HUES64 (cell line): ENCODE data around the gene SUMO3. TPM values are rescaled to one million over a fixed set of nuclear protein-coding genes. Genes with fewer than 3 reads are reported as not detected.

ENCODE experiments used
- H3K27ac ChIP-seq: 2 replicates; pipeline ENCODE4 v1.7.0; 2013; ENCODE audit warnings: low read depth, low read length, inconsistent platforms
- H3K27me3 ChIP-seq: 2 replicates; pipeline ENCODE4 v1.6.1; 2013; ENCODE audit warnings: mild to moderate bottlenecking, low read length; ENCODE audit not compliant: insufficient read depth
- H3K36me3 ChIP-seq: 2 replicates; pipeline ENCODE4 v1.6.1; 2013; ENCODE audit warnings: mild to moderate bottlenecking, low read length; ENCODE audit not compliant: insufficient read depth
- H3K4me1 ChIP-seq: 2 replicates; pipeline ENCODE4 v1.6.1; 2013; ENCODE audit warnings: mild to moderate bottlenecking, low read length, moderate library complexity; ENCODE audit not compliant: insufficient read depth
- H3K4me3 ChIP-seq: 2 replicates; pipeline ENCODE4 v1.5.1; 2013; ENCODE audit warnings: mild to moderate bottlenecking, low read length, moderate library complexity
- H3K9ac ChIP-seq: 2 replicates; pipeline ENCODE4 v1.6.1; 2013; ENCODE audit warnings: mild to moderate bottlenecking, low read depth, low read length
- H3K9me3 ChIP-seq: 2 replicates; pipeline ENCODE4 v1.6.1; 2013; ENCODE audit warnings: low read depth, low read length; ENCODE audit not compliant: insufficient read depth
- WGBS: fragments of 150-250, 120-280 bp; methylation state at CpG from one replicate; pipeline ENCODE4 v1.1.7; 2013; ENCODE audit warnings: missing lambda C conversion rate; 5-methylcytosine and 5-hydroxymethylcytosine counted together
- polyA plus RNA-seq, 2 experiments: library from polyadenylated mRNA; stranded (reverse); fragments of 50-300 nt; gene quantifications; one replicate each; pipeline ENCODE4 v1.2.3, GENCODE V29; 2013

The SUMO3 gene
- 109 TPM for polyA plus RNA-seq (2013, experiment 1 of 2)
- 117 TPM for polyA plus RNA-seq (2013, experiment 2 of 2)

GRCh38 chr21:44817914-44818639, at the start of gene SUMO3:
Gene SUMO3, minus strand, starts transcription at chr21:44818062. Its CDS starts 94 bp downstream, at chr21:44817968.
- H3K9ac ChIP-seq = peak within 1 kb of the TSS; percentile 92
- peaks cover 26% of the 10 kb centered on the region for H3K9me3 ChIP-seq
- H3K36me3 ChIP-seq = peaks cover 9% of the 10 kb centered on the region; the same call in 1 of the 2 replicates
- peak within 1 kb of the TSS; percentile 90 for H3K4me3 ChIP-seq
- peaks cover 5% of the 10 kb centered on the region; the same call in 1 of the 2 replicates for H3K27me3 ChIP-seq
- H3K4me1 ChIP-seq = 0 out of 2 replicates have a peak, but pooled peaks cover 6% of the 10 kb centered on the region
- H3K27ac ChIP-seq = peak within 1 kb of the TSS; percentile 88; the same call in 1 of the 2 replicates
- 2% methylated on average over 108 of the region's 108 CpGs for WGBS

GRCh38 chr21:44867464-44867863, 49.6 kb upstream of the SUMO3 start:
- Histone ChIP-seq H3K4me1 (peaks cover 41% of the 10 kb centered on the region), H3K9me3 (no peaks in the 10 kb centered on the region), H3K36me3 (peaks cover 33% of the 10 kb centered on the region), H3K4me3 (no peak overlapping the region), H3K27me3 (no peaks in the 10 kb centered on the region), H3K9ac (0 out of 2 replicates have a peak overlapping the region, but pooled peaks have one; percentile 32), H3K27ac (no peak overlapping the region)
- WGBS = 91% methylated on average over 15 of the region's 15 CpGs

GRCh38 chr21:44866780-44867179, 48.9 kb upstream of the SUMO3 start:
- H3K9ac ChIP-seq = peak overlapping the region; percentile 32; the same call in 1 of the 2 replicates
- 89% methylated on average over 7 of the region's 7 CpGs for WGBS
- H3K4me1 ChIP-seq = peaks cover 35% of the 10 kb centered on the region
- H3K9me3 ChIP-seq = no peaks in the 10 kb centered on the region
- peaks cover 33% of the 10 kb centered on the region for H3K36me3 ChIP-seq
- no peak overlapping the region for H3K4me3 ChIP-seq
- H3K27ac ChIP-seq = no peak overlapping the region
- no peaks in the 10 kb centered on the region for H3K27me3 ChIP-seq

- no peak overlapping the region for H3K4me3 ChIP-seq
- no peaks in the 10 kb centered on the region for H3K27me3 ChIP-seq
- WGBS = 94% methylated on average over 12 of the region's 12 CpGs
- peaks cover 30% of the 10 kb centered on the region for H3K4me1 ChIP-seq
- H3K9ac ChIP-seq = no peak overlapping the region
- no peaks in the 10 kb centered on the region for H3K9me3 ChIP-seq
- H3K36me3 ChIP-seq = peaks cover 42% of the 10 kb centered on the region
- H3K27ac ChIP-seq = no peak overlapping the region
Observed at GRCh38 chr21:44865561-44866280, 47.9 kb upstream of the SUMO3 start.

- peaks cover 17% of the 10 kb centered on the region for H3K4me1 ChIP-seq
- no peak overlapping the region for H3K4me3 ChIP-seq
- H3K27me3 ChIP-seq = no peaks in the 10 kb centered on the region
- H3K9ac ChIP-seq = no peak overlapping the region
- WGBS = 96% methylated on average over 25 of the region's 25 CpGs
- no peaks in the 10 kb centered on the region for H3K9me3 ChIP-seq
- no peak overlapping the region for H3K27ac ChIP-seq
- H3K36me3 ChIP-seq = peaks cover 65% of the 10 kb centered on the region
Observed at GRCh38 chr21:44862869-44863685, 45.2 kb upstream of the SUMO3 start.

- Histone ChIP-seq H3K36me3 (peaks cover 78% of the 10 kb centered on the region), H3K27ac (no peak overlapping the region), H3K4me3 (no peak overlapping the region), H3K9me3 (no peaks in the 10 kb centered on the region), H3K9ac (no peak overlapping the region), H3K27me3 (no peaks in the 10 kb centered on the region), H3K4me1 (no peaks in the 10 kb centered on the region)
- 93% methylated on average over 10 of the region's 10 CpGs for WGBS
Observed at GRCh38 chr21:44858791-44859190, 40.9 kb upstream of the SUMO3 start.

GRCh38 chr21:44858291-44858690, 40.4 kb upstream of the SUMO3 start:
- Histone ChIP-seq H3K9me3 (no peaks in the 10 kb centered on the region), H3K27me3 (no peaks in the 10 kb centered on the region), H3K36me3 (peaks cover 77% of the 10 kb centered on the region), H3K4me1 (no peaks in the 10 kb centered on the region), H3K27ac (no peak overlapping the region), H3K9ac (no peak overlapping the region), H3K4me3 (no peak overlapping the region)
- WGBS = 95% methylated on average over 15 of the region's 15 CpGs

- H3K27ac ChIP-seq = no peak overlapping the region
- H3K27me3 ChIP-seq = no peaks in the 10 kb centered on the region
- no peak overlapping the region for H3K4me3 ChIP-seq
- no peaks in the 10 kb centered on the region for H3K9me3 ChIP-seq
- 91% methylated on average over 16 of the region's 16 CpGs for WGBS
- peaks cover 77% of the 10 kb centered on the region for H3K36me3 ChIP-seq
- H3K9ac ChIP-seq = no peak overlapping the region
- H3K4me1 ChIP-seq = no peaks in the 10 kb centered on the region
Observed at GRCh38 chr21:44857127-44857892, 39.4 kb upstream of the SUMO3 start.

- Histone ChIP-seq H3K9ac (no peak overlapping the region), H3K27ac (no peak overlapping the region), H3K36me3 (peaks cover 81% of the 10 kb centered on the region), H3K27me3 (no peaks in the 10 kb centered on the region), H3K9me3 (no peaks in the 10 kb centered on the region), H3K4me1 (no peaks in the 10 kb centered on the region), H3K4me3 (no peak overlapping the region)
- WGBS = 96% methylated on average over 17 of the region's 17 CpGs
Observed at GRCh38 chr21:44856131-44856530, 38.3 kb upstream of the SUMO3 start.

GRCh38 chr21:44855572-44855971, 37.7 kb upstream of the SUMO3 start:
- H3K27me3 ChIP-seq = no peaks in the 10 kb centered on the region
- H3K4me1 ChIP-seq = no peaks in the 10 kb centered on the region
- no peak overlapping the region for H3K4me3 ChIP-seq
- no peaks in the 10 kb centered on the region for H3K9me3 ChIP-seq
- peaks cover 84% of the 10 kb centered on the region for H3K36me3 ChIP-seq
- no peak overlapping the region for H3K9ac ChIP-seq
- H3K27ac ChIP-seq = no peak overlapping the region
- WGBS = 96% methylated on average over 14 of the region's 14 CpGs
